Measurements from ENCODE around the gene KIAA1549.

DNA sequence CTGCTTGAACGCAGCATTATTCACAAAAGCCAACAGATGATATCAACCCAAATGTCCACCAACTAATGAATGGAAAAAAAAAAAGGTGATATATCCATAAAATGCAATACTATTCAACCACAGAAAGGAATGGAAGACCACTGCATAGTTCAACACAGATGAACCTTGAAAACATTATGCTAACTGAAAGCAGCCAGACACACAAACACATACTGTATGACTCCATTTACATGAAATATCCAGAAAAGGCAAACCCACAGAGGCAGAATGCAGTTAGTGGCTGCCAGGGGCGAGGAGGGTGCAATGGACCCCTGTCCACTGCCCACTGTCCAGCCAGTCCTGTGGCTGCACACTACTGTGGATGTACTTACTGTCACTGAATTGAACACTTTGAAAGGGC is 36.6 kb downstream of the KIAA1549 start:
- TF ChIP-seq, protein P1, sequence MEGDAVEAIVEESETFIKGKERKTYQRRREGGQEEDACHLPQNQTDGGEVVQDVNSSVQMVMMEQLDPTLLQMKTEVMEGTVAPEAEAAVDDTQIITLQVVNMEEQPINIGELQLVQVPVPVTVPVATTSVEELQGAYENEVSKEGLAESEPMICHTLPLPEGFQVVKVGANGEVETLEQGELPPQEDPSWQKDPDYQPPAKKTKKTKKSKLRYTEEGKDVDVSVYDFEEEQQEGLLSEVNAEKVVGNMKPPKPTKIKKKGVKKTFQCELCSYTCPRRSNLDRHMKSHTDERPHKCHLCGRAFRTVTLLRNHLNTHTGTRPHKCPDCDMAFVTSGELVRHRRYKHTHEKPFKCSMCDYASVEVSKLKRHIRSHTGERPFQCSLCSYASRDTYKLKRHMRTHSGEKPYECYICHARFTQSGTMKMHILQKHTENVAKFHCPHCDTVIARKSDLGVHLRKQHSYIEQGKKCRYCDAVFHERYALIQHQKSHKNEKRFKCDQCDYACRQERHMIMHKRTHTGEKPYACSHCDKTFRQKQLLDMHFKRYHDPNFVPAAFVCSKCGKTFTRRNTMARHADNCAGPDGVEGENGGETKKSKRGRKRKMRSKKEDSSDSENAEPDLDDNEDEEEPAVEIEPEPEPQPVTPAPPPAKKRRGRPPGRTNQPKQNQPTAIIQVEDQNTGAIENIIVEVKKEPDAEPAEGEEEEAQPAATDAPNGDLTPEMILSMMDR (IDR thresholded peaks at IDR 0.05), result no peak
- TF ChIP-seq POLR2A (IDR thresholded peaks at IDR 0.05), result no peak
